Liver (tissue), 9 donors: Measurements from ENCODE around the gene KLK10. TPM values are rescaled to one million over a fixed set of nuclear protein-coding genes. Genes with fewer than 3 reads are reported as not detected.

Experiments used
- DNase-seq: peaks from one replicate; pipeline ENCODE4 v3.0.0-alpha.2; 2017; ENCODE audit warnings: low spot score
- H3K27ac ChIP-seq, 2 donors: one replicate each; pipeline ENCODE4 v1.7.0; 2013; ENCODE audit warnings: inconsistent platforms in 2 of 2, low read length in 2 of 2, control low read depth in 1 of 2, low read depth in 1 of 2, mild to moderate bottlenecking in 1 of 2
- H3K27me3 ChIP-seq, 4 donors: one replicate each; pipeline versions ENCODE4 v1.6.1 to v1.7.0; 2013; ENCODE audit warnings: low read length in 3 of 4, inconsistent platforms in 1 of 4, mild to moderate bottlenecking in 1 of 4, moderate library complexity in 1 of 4; ENCODE audit not compliant: control insufficient read depth in 4 of 4, insufficient read depth in 4 of 4
- H3K36me3 ChIP-seq, 4 donors: one replicate each; pipeline versions ENCODE4 v1.6.1 to v1.7.0; 2013; ENCODE audit warnings: low read length in 3 of 4, mild to moderate bottlenecking in 3 of 4, low read depth in 1 of 4, moderate library complexity in 1 of 4; ENCODE audit not compliant: control insufficient read depth in 4 of 4, insufficient read depth in 3 of 4
- H3K4me1 ChIP-seq, 4 donors: one replicate each; pipeline versions ENCODE4 v1.6.1 to v1.7.0; 2013; ENCODE audit warnings: low read length in 3 of 4, mild to moderate bottlenecking in 3 of 4, moderate library complexity in 1 of 4; ENCODE audit not compliant: control insufficient read depth in 4 of 4, insufficient read depth in 4 of 4
- H3K4me3 ChIP-seq, 3 donors: one replicate each; pipeline versions ENCODE4 v1.6.1 to v1.7.0; 2013; ENCODE audit warnings: low read length in 3 of 3, control low read depth in 1 of 3, low read depth in 1 of 3, mild to moderate bottlenecking in 1 of 3
- H3K9ac ChIP-seq, 2 donors: one replicate each; pipeline ENCODE4 v1.7.0; 2013; ENCODE audit warnings: low read length in 2 of 2, mild to moderate bottlenecking in 2 of 2, moderate library complexity in 2 of 2, control low read depth in 1 of 2, low read depth in 1 of 2
- H3K9me3 ChIP-seq, 4 donors: one replicate each; pipeline versions ENCODE4 v1.6.1 to v1.7.0; 2013; ENCODE audit warnings: low read length in 3 of 4; ENCODE audit not compliant: control insufficient read depth in 4 of 4
- ATF3 ChIP-seq: IDR thresholded peaks from 2 replicates; pipeline ENCODE4 v1.6.1; 2016; ENCODE audit warnings: antibody characterized with exemption
- CTCF ChIP-seq: fragments of 150-350 bp; IDR thresholded peaks from 2 replicates; pipeline ENCODE4 v1.5.1; 2017; ENCODE audit warnings: improper control_type of control experiment, low read depth, low read length; ENCODE audit not compliant: missing input control
- EGR1 ChIP-seq, 2 donors: IDR thresholded peaks; 2 replicates each; pipeline ENCODE4 v1.6.1; 2016 to 2018; ENCODE audit warnings: antibody characterized with exemption in 2 of 2, low read depth in 2 of 2
- FOXA2 ChIP-seq: IDR thresholded peaks from 2 replicates; pipeline ENCODE4 v1.6.1; 2016; ENCODE audit warnings: antibody characterized with exemption
- GABPA ChIP-seq, 2 donors: IDR thresholded peaks in 1 of 2; conservative IDR thresholded peaks in 1 of 2; 2 replicates each; pipeline ENCODE4 v1.6.1; 2016; ENCODE audit warnings: antibody characterized with exemption in 2 of 2, mild to moderate bottlenecking in 1 of 2, moderate library complexity in 1 of 2
- HNF4A ChIP-seq, 2 donors: conservative IDR thresholded peaks; 2 replicates each; pipeline ENCODE4 v1.6.1; 2016; ENCODE audit warnings: antibody characterized with exemption in 2 of 2, mild to moderate bottlenecking in 2 of 2
- HNF4G ChIP-seq: IDR thresholded peaks from 2 replicates; pipeline ENCODE4 v1.6.1; 2016; ENCODE audit warnings: antibody characterized with exemption
- JUND ChIP-seq, 2 donors: IDR thresholded peaks; 2 replicates each; pipeline ENCODE4 v1.6.1; 2016; ENCODE audit warnings: antibody characterized with exemption in 2 of 2
- MAX ChIP-seq: IDR thresholded peaks from 2 replicates; pipeline ENCODE4 v1.6.1; 2016; ENCODE audit warnings: antibody characterized with exemption
- NR2F2 ChIP-seq: IDR thresholded peaks from 2 replicates; pipeline ENCODE4 v1.6.1; 2016; ENCODE audit warnings: antibody characterized with exemption
- RAD21 ChIP-seq, 2 donors: IDR thresholded peaks; 2 replicates each; pipeline ENCODE4 v1.6.1; 2016; ENCODE audit warnings: antibody characterized with exemption in 2 of 2, mild to moderate bottlenecking in 2 of 2
- RXRA ChIP-seq, 2 donors: IDR thresholded peaks; 2 replicates each; pipeline ENCODE4 v1.6.1; 2017 to 2018; ENCODE audit warnings: antibody characterized with exemption in 2 of 2, mild to moderate bottlenecking in 1 of 2
- SP1 ChIP-seq: IDR thresholded peaks from 2 replicates; pipeline ENCODE4 v1.6.1; 2018; ENCODE audit warnings: antibody characterized with exemption, mild to moderate bottlenecking
- YY1 ChIP-seq: IDR thresholded peaks from 2 replicates; pipeline ENCODE4 v1.6.1; 2016; ENCODE audit warnings: antibody characterized with exemption, mild to moderate bottlenecking
- ZBTB33 ChIP-seq: IDR thresholded peaks from 2 replicates; pipeline ENCODE4 v1.6.1; 2016; ENCODE audit warnings: antibody characterized with exemption
- WGBS: extraction: QIAGEN DNeasy Blood & Tissue Kit; methylation state at CpG from one replicate; pipeline ENCODE4 v1.1.7; 2013; 5-methylcytosine and 5-hydroxymethylcytosine counted together
- polyA plus RNA-seq, 2 donors: library from polyadenylated mRNA; stranded (reverse) in 1 of 2; unstranded in 1 of 2; fragments of 200-250 nt in 1 of 2; fragments of >200 nt in 1 of 2; fragmentation: Nextera tagmentation in 1 of 2; extraction: Ambion mirVana in 1 of 2; gene quantifications; one replicate each; pipeline versions ENCODE4 v1.2.1 to v1.2.3, GENCODE V29; 2013 to 2015
- total RNA-seq, 2 donors: library from RNA; depleted of rRNA; stranded (reverse); fragments of >200 nt; gene quantifications; one replicate each; pipeline ENCODE4 v1.2.3, GENCODE V29; 2014
- TF ChIP-seq, protein P1 (sequence below): IDR thresholded peaks from 2 replicates; pipeline ENCODE4 v1.6.1; 2016; ENCODE audit warnings: antibody characterized with exemption, mild to moderate bottlenecking
- donor health status: healthy.
- donor health status: healthy.
- donor health status: healthy.
- donor health status: healthy.
- donor health status: healthy.

Gene KLK10
- total and polyA plus RNA-seq, 4 donors: 0.06 TPM; not detected in 3

DNA sequence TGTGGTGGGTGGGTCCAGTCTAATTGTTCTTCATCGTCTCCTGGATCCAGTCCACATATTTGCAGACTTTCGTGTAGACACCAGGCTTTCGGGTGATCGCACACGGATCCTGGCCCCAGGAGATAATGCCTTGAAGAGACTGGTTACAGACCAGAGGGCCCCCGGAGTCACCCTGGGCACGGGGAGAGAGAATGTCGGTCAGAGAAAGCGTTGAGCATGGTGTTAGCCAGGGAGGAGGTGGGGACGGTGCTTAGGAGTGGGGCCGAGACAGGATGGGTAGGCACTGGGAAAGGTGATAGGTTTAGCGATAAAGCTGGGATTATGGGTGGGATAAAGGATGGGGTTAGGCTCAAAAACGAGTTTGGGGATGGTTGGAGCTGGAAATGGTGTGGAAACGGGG lies 3.0 kb upstream of the KLK10 start:
- no peaks in the 10 kb centered on the region for H3K9me3 ChIP-seq
- H3K4me1 ChIP-seq: peaks cover 0 to 9% (median 4%) of the 10 kb centered on the region in 4 donors
- no peak overlapping the region for H3K9ac ChIP-seq
- no peak overlapping the region for H3K27ac ChIP-seq
- TF ChIP-seq YY1: no peak
- TF ChIP-seq RXRA (IDR thresholded peaks at IDR 0.05): no peak
- TF ChIP-seq NR2F2: no peak
- no peak for TF ChIP-seq HNF4G
- TF ChIP-seq EGR1 (IDR thresholded peaks at IDR 0.05; ENCODE audit: low read depth in 2 of 2): no peak
- TF ChIP-seq FOXA2: no peak
- TF ChIP-seq, protein P1, sequence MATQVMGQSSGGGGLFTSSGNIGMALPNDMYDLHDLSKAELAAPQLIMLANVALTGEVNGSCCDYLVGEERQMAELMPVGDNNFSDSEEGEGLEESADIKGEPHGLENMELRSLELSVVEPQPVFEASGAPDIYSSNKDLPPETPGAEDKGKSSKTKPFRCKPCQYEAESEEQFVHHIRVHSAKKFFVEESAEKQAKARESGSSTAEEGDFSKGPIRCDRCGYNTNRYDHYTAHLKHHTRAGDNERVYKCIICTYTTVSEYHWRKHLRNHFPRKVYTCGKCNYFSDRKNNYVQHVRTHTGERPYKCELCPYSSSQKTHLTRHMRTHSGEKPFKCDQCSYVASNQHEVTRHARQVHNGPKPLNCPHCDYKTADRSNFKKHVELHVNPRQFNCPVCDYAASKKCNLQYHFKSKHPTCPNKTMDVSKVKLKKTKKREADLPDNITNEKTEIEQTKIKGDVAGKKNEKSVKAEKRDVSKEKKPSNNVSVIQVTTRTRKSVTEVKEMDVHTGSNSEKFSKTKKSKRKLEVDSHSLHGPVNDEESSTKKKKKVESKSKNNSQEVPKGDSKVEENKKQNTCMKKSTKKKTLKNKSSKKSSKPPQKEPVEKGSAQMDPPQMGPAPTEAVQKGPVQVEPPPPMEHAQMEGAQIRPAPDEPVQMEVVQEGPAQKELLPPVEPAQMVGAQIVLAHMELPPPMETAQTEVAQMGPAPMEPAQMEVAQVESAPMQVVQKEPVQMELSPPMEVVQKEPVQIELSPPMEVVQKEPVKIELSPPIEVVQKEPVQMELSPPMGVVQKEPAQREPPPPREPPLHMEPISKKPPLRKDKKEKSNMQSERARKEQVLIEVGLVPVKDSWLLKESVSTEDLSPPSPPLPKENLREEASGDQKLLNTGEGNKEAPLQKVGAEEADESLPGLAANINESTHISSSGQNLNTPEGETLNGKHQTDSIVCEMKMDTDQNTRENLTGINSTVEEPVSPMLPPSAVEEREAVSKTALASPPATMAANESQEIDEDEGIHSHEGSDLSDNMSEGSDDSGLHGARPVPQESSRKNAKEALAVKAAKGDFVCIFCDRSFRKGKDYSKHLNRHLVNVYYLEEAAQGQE: no peak
- TF ChIP-seq ZBTB33: no peak
- TF ChIP-seq HNF4A (conservative IDR thresholded peaks at IDR 0.05): no peak
- TF ChIP-seq MAX: no peak
- no peak for TF ChIP-seq SP1
- TF ChIP-seq JUND (IDR thresholded peaks at IDR 0.05): no peak
- no peak for TF ChIP-seq ATF3
- no peaks in the 10 kb centered on the region for H3K36me3 ChIP-seq
- WGBS: 51% methylated on average over 14 of the region's 14 CpGs
- no peak overlapping the region for H3K4me3 ChIP-seq
- peaks cover 0 to 5% (median 2%) of the 10 kb centered on the region in 4 donors for H3K27me3 ChIP-seq
- no peak for DNase-seq

DNA sequence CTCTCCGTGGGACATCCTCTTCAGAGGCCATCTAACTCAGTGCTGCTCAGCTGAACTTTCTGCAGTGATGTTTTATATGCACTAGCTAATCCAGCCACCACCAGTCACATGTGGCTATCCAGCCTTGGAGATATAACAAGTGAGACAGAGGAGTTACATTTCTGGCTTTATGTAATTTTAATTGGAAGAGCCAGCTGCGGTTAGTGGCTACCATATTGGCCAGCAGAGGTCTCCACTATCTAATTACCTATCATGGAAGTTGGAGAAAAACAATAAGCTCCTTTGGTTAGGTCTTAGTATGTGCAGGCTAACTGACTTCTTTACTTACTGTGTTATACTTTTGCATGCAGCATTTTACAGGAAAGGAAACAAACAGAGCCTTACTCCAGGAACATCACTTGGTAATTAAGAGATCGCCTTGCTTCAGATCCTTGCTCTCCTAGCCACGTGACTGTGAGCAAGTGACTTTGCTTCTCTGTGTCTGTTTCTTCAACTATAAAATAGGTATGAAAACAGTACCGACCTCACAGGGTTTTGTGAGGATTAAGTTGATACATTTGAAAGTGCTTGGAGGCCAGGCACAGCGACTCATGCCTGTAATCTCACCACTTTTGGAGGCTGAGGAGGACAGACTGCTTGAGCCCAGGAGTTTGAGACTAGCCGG lies 1.6 kb upstream of the KLK10 start:
- Histone ChIP-seq H3K27ac (no peak overlapping the region), H3K4me1 (peaks cover 0 to 13% (median 5%) of the 10 kb centered on the region in 4 donors), H3K9ac (no peak overlapping the region), H3K36me3 (no peaks in the 10 kb centered on the region), H3K27me3 (peaks cover 0 to 4% (median 2%) of the 10 kb centered on the region in 4 donors), H3K9me3 (no peaks in the 10 kb centered on the region), H3K4me3 (no peak overlapping the region)
- peak; percentile 62 to 65 for TF ChIP-seq RAD21 (IDR thresholded peaks at IDR 0.05)
- TF ChIP-seq GABPA (IDR thresholded peaks at IDR 0.05 in 1 of 2, conservative IDR thresholded peaks at IDR 0.05 in 1 of 2): no peak
- peak; percentile 60 for TF ChIP-seq CTCF
- TF ChIP-seq HNF4G: no peak
- TF ChIP-seq, protein P1: no peak
- DNase-seq: no peak
- 37% methylated on average over 7 of the region's 7 CpGs for WGBS
